ENCODE measurements around the gene PGGT1B. TPM values are rescaled to one million over a fixed set of nuclear protein-coding genes. Genes with fewer than 3 reads are reported as not detected.

Gene PGGT1B
- total RNA-seq, 2 donors from 2014 or later: 69.7 to 89.4 TPM

Other genes starting within 250 kb of the PGGT1B start
- gene TRIM36, start 93.0 kb downstream of the PGGT1B start, total RNA-seq: 10 to 100 TPM; 31.3 to 39.8 TPM
- gene CCDC112, start 33.8 kb upstream of the PGGT1B start, total RNA-seq: 10 to 100 TPM in 1 of 2 donors, 1 to 10 TPM in 1; 8.4 to 10.8 TPM

All from left colon (tissue), 2 donors.